Pancreas (tissue), 10 donors: Measurements from ENCODE around the gene TSPAN9. TPM values are rescaled to one million over a fixed set of nuclear protein-coding genes. Genes with fewer than 3 reads are reported as not detected.
A peak's percentile ranks its signal among the peaks of the same experiment; 100 is the strongest.

Source experiments
- ATAC-seq, 4 donors: fragments of 200-7000 bp; cut with Tn5 transposase; one replicate each; pipeline versions ENCODE4 v1.8.0 to v1.9.1; 2020; ENCODE audit warnings: mild to moderate bottlenecking in 4 of 4, moderate library complexity in 4 of 4
- DNase-seq, 6 donors: peaks; one replicate each; pipeline ENCODE4 v3.0.0-alpha.2; 2020
- FAIRE-seq: peaks from 2 replicates; lab custom pipeline; 2012; peaks lifted over from hg19 to GRCh38; lab: Jason Lieb, UNC
- H3K27ac ChIP-seq, 4 donors: fragments of 200-600 bp; sonication (generic); 1 replicate in 3 of 4; 2 replicates in 1 of 4; pipeline versions ENCODE4 v1.5.0 to v1.8.0; 2020
- H3K27me3 ChIP-seq, 4 donors: fragments of 200-600 bp; one replicate each; pipeline ENCODE4 v1.8.0; 2021
- H3K36me3 ChIP-seq, 3 donors: fragments of 200-600 bp; sonication (generic) in 1 of 3; one replicate each; pipeline versions ENCODE4 v1.5.0 to v1.8.0; 2020 to 2021
- H3K4me1 ChIP-seq, 3 donors: fragments of 200-600 bp; one replicate each; pipeline ENCODE4 v1.8.0; 2021
- H3K4me3 ChIP-seq, 4 donors: fragments of 200-600 bp; sonication (generic) in 2 of 4; one replicate each; pipeline versions ENCODE4 v1.5.0 to v1.8.0; 2020 to 2021
- H3K9me3 ChIP-seq, 4 donors: fragments of 200-600 bp; one replicate each; pipeline ENCODE4 v1.8.0; 2021
- CTCF ChIP-seq, 4 donors: fragments of 200-600 bp; sonication (generic) in 3 of 4; IDR thresholded peaks; one replicate each; pipeline versions ENCODE4 v1.5.0 to v1.8.0; 2021; ENCODE audit warnings: antibody characterized with exemption in 4 of 4
- WGBS, 2 donors: extraction: QIAGEN DNeasy Blood & Tissue Kit; methylation state at CpG; one replicate each; pipeline ENCODE4 v1.1.7; 2013; 5-methylcytosine and 5-hydroxymethylcytosine counted together
- intact Hi-C, 3 donors: fragments of 100-400 bp; cut with DNase I; formaldehyde crosslinking; loops; one replicate each; pipeline versions ENCODE4 v1.11.1 to v1.14.2; 2022
- polyA plus RNA-seq, 2 donors: library from polyadenylated mRNA; stranded (reverse); fragments of 200-250 nt; gene quantifications; one replicate each; pipeline ENCODE4 v1.2.3, GENCODE V29; 2013
- total RNA-seq, 6 donors: library from RNA; stranded (reverse); fragmentation: NEBNext Ultra II Directional in 4 of 6; extraction: Animal tissue kit (Norgen Biotek cat#: 25700) in 4 of 6; gene quantifications; one replicate each; pipeline versions ENCODE4 v1.2.1 to v1.2.4, GENCODE V29; 2021 to 2023
- donor health status: healthy with polysubstance abuse.
- donor health status: DM: no; HTN: no; CAD: no; lungs with moderate emphysema.
- donor health status: DM: no; HTN: no; CAD: no.
- donor health status: control.
- donor health status: control.
- donor health status: Bipolar disorder and iron deficiency.
- donor health status: DM: yes; HTN: yes; CAD: no.
- donor health status: DM: no; HTN: no; CAD: no.
- donor health status: DM: no; HTN: no; CAD: no.
- donor health status: DM: yes; HTN: yes; CAD: no.

Gene TSPAN9
- total and polyA plus RNA-seq, 8 donors = 7.8 to 19.5 (median 13.0) TPM

GRCh38 chr12:3152011-3152511, 74.9 kb downstream of the TSPAN9 start:
- FAIRE-seq (no peak), ATAC-seq (peak in 1 of 4 donors; percentile 20), DNase-seq (peak in 2 of 6 donors; percentile 52 to 67)
- H3K9me3 ChIP-seq = no peaks in the 10 kb centered on the region
- H3K4me3 ChIP-seq = no peak overlapping the region
- H3K27me3 ChIP-seq = no peaks in the 10 kb centered on the region
- TF ChIP-seq CTCF (IDR thresholded peaks at IDR 0.05) = no peak
- WGBS, 2 donors = 70 to 72% methylated on average over 5 of the region's 5 CpGs
- intact Hi-C loops = no loop called here
- no peaks in the 10 kb centered on the region for H3K36me3 ChIP-seq
- peak overlapping the region in 2 of 4 donors; percentile 35 to 43 for H3K27ac ChIP-seq
- peaks cover 0 to 10% (median 4%) of the 10 kb centered on the region in 3 donors for H3K4me1 ChIP-seq

- 82 to 83% methylated on average over 11 of the region's 11 CpGs for WGBS, 2 donors
- DNase-seq (no peak), FAIRE-seq (no peak), ATAC-seq (peak in 1 of 4 donors; percentile 16)
- H3K4me3 ChIP-seq = no peak overlapping the region
- H3K36me3 ChIP-seq = no peaks in the 10 kb centered on the region
- H3K4me1 ChIP-seq = peaks cover 0 to 10% (median 4%) of the 10 kb centered on the region in 3 donors
- H3K9me3 ChIP-seq = no peaks in the 10 kb centered on the region
- TF ChIP-seq CTCF (IDR thresholded peaks at IDR 0.05) = no peak
- intact Hi-C loops = no loop called here
- H3K27me3 ChIP-seq = no peaks in the 10 kb centered on the region
- peak overlapping the region in 1 of 4 donors; percentile 35 for H3K27ac ChIP-seq
Observed at GRCh38 chr12:3152892-3153291, 75.7 kb downstream of the TSPAN9 start.

GRCh38 chr12:3154006-3154405, 76.8 kb downstream of the TSPAN9 start:
- no peak for ATAC-seq
- Histone ChIP-seq H3K36me3 (no peaks in the 10 kb centered on the region), H3K27ac (no peak overlapping the region), H3K4me1 (peaks cover 0 to 10% (median 4%) of the 10 kb centered on the region in 3 donors), H3K4me3 (no peak overlapping the region), H3K9me3 (no peaks in the 10 kb centered on the region), H3K27me3 (no peaks in the 10 kb centered on the region)
- 78% methylated on average over 5 of the region's 5 CpGs for WGBS, 2 donors
- FAIRE-seq = no peak
- no peak for DNase-seq
- intact Hi-C loops = no loop called here
- no peak for TF ChIP-seq CTCF (IDR thresholded peaks at IDR 0.05)

- FAIRE-seq = no peak
- H3K27me3 ChIP-seq = no peaks in the 10 kb centered on the region
- ATAC-seq = no peak
- no peak for TF ChIP-seq CTCF (IDR thresholded peaks at IDR 0.05)
- no peaks in the 10 kb centered on the region for H3K36me3 ChIP-seq
- no peak overlapping the region for H3K4me3 ChIP-seq
- no peak for DNase-seq
- H3K9me3 ChIP-seq = no peaks in the 10 kb centered on the region
- intact Hi-C loops = no loop called here
- H3K4me1 ChIP-seq = peaks cover 0 to 10% (median 4%) of the 10 kb centered on the region in 3 donors
- H3K27ac ChIP-seq = no peak overlapping the region
- 86 to 89% methylated on average over 15 of the region's 15 CpGs for WGBS, 2 donors
Observed at GRCh38 chr12:3155702-3156370, 78.7 kb downstream of the TSPAN9 start.
